ENCODE data around the gene SCARB2.

GRCh38 chr4:76256968-76257367 lies 43.3 kb upstream of the SCARB2 start:
- no peak for TF ChIP-seq CTCF (IDR thresholded peaks at IDR 0.05; ENCODE audit: low read depth, low read length, missing input control)
- TF ChIP-seq TAF1 (conservative IDR thresholded peaks at IDR 0.05): no peak
- TF ChIP-seq, protein P1, sequence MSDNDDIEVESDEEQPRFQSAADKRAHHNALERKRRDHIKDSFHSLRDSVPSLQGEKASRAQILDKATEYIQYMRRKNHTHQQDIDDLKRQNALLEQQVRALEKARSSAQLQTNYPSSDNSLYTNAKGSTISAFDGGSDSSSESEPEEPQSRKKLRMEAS (IDR thresholded peaks at IDR 0.05): peak; percentile 28
- TF ChIP-seq EGR1 (IDR thresholded peaks at IDR 0.05; ENCODE audit: low read depth in 2 of 2): no peak
- no peak for TF ChIP-seq ZBTB33 (IDR thresholded peaks at IDR 0.05)
- peak; percentile 22 for TF ChIP-seq SP1 (IDR thresholded peaks at IDR 0.05)
- no peak for TF ChIP-seq GABPA (IDR thresholded peaks at IDR 0.05 in 1 of 2, conservative IDR thresholded peaks at IDR 0.05 in 1 of 2)
- no peak for TF ChIP-seq FOXA1 (IDR thresholded peaks at IDR 0.05)
- TF ChIP-seq HNF4G (IDR thresholded peaks at IDR 0.05): no peak
- TF ChIP-seq REST (IDR thresholded peaks at IDR 0.05): peak; percentile 74

Data from liver (tissue), 3 donors.